ENCODE results near the gene CNFN. TPM values are rescaled to one million over a fixed set of nuclear protein-coding genes. Genes with fewer than 3 reads are reported as not detected.

Gene CNFN
- polyA plus RNA-seq (ENCODE audit: low read depth in 6 of 6), result 10 to 100 TPM; 24.1 to 53.3 (median 37.7) TPM

GRCh38 chr19:42389899-42390298 lies at the start of gene CNFN:
TSS of gene CNFN (minus strand) at chr19:42390297. CDS start at chr19:42389037, 1,260 bp downstream.
- DNase-seq (no peak), ATAC-seq (ENCODE audit: low read depth in 2 of 2) (no peak)
- H3K4me1 Mint-ChIP-seq, result peaks cover 6 to 9% (median 8%) of the 10 kb centered on the region in 3 donors
- H3K27me3 Mint-ChIP-seq, result peaks cover 14 to 50% (median 38%) of the 10 kb centered on the region in 3 donors
- H3K27ac Mint-ChIP-seq, result peak within 1 kb of the TSS in 3 of 6 donors; percentile 12 to 33 (median 20)
- H3K4me3 Mint-ChIP-seq, result peak within 1 kb of the TSS in 1 of 8 donors; percentile 22
- H3K36me3 Mint-ChIP-seq, result peaks cover 0 to 6% of the 10 kb centered on the region in 2 donors
- H3K9me3 Mint-ChIP-seq, result peaks cover 0 to 2% (median 0%) of the 10 kb centered on the region in 7 donors

GRCh38 chr19:42436006-42436405 lies 45.9 kb upstream of the CNFN start:
- peaks cover 5 to 11% (median 9%) of the 10 kb centered on the region in 3 donors for H3K4me1 Mint-ChIP-seq
- DNase-seq (no peak), ATAC-seq (ENCODE audit: low read depth in 2 of 2) (no peak)
- no peaks in the 10 kb centered on the region for H3K9me3 Mint-ChIP-seq
- H3K27me3 Mint-ChIP-seq, result peaks cover 5 to 11% (median 6%) of the 10 kb centered on the region in 3 donors
- H3K27ac Mint-ChIP-seq, result no peak overlapping the region
- H3K4me3 Mint-ChIP-seq, result no peak overlapping the region
- no peaks in the 10 kb centered on the region for H3K36me3 Mint-ChIP-seq

- DNase-seq, result no peak
- peaks cover 0 to 4% (median 3%) of the 10 kb centered on the region in 3 donors for H3K27me3 Mint-ChIP-seq
- no peaks in the 10 kb centered on the region for H3K36me3 Mint-ChIP-seq
- no peak for ATAC-seq (ENCODE audit: low read depth in 2 of 2)
- H3K9me3 Mint-ChIP-seq, result no peaks in the 10 kb centered on the region
- H3K4me3 Mint-ChIP-seq, result no peak overlapping the region
- H3K27ac Mint-ChIP-seq, result no peak overlapping the region
- H3K4me1 Mint-ChIP-seq, result peaks cover 5 to 7% (median 5%) of the 10 kb centered on the region in 3 donors
These were observed 45.2 kb upstream of the CNFN start for GRCh38 chr19:42435316-42435715.

- H3K4me3 Mint-ChIP-seq, result no peak overlapping the region
- DNase-seq (peak; percentile 39), ATAC-seq (ENCODE audit: low read depth in 2 of 2) (peak; percentile 52 to 64)
- H3K27ac Mint-ChIP-seq, result peak overlapping the region in 1 of 6 donors; percentile 50
- H3K36me3 Mint-ChIP-seq, result no peaks in the 10 kb centered on the region
- peaks cover 0 to 4% (median 3%) of the 10 kb centered on the region in 3 donors for H3K27me3 Mint-ChIP-seq
- no peaks in the 10 kb centered on the region for H3K9me3 Mint-ChIP-seq
- peaks cover 3 to 6% (median 5%) of the 10 kb centered on the region in 3 donors for H3K4me1 Mint-ChIP-seq
These were observed 43.6 kb upstream of the CNFN start for GRCh38 chr19:42433503-42434260.

- ATAC-seq (ENCODE audit: low read depth in 2 of 2) (no peak), DNase-seq (no peak)
- Mint-ChIP-seq H3K36me3 (no peaks in the 10 kb centered on the region), H3K4me3 (no peak overlapping the region), H3K4me1 (peaks cover 0 to 5% (median 0%) of the 10 kb centered on the region in 3 donors), H3K27ac (no peak overlapping the region), H3K9me3 (no peaks in the 10 kb centered on the region), H3K27me3 (peaks cover 0 to 4% (median 3%) of the 10 kb centered on the region in 3 donors)
These were observed 41.4 kb upstream of the CNFN start for GRCh38 chr19:42431486-42431885.

- Mint-ChIP-seq H3K4me1 (peaks cover 7 to 17% (median 8%) of the 10 kb centered on the region in 3 donors), H3K27ac (peak overlapping the region in 1 of 6 donors; percentile 38), H3K36me3 (no peaks in the 10 kb centered on the region), H3K27me3 (peaks cover 0 to 4% (median 3%) of the 10 kb centered on the region in 3 donors), H3K9me3 (no peaks in the 10 kb centered on the region), H3K4me3 (no peak overlapping the region)
- no peak for ATAC-seq (ENCODE audit: low read depth in 2 of 2)
- no peak for DNase-seq
These were observed 38.6 kb upstream of the CNFN start for GRCh38 chr19:42428676-42429075.

GRCh38 chr19:42427313-42427712 lies 37.2 kb upstream of the CNFN start, which contains the start of gene LIPE:
TSS of gene LIPE (minus strand) at chr19:42427388. CDS start at chr19:42427149, 239 bp downstream.
- no peaks in the 10 kb centered on the region for H3K36me3 Mint-ChIP-seq
- peaks cover 15 to 27% (median 15%) of the 10 kb centered on the region in 3 donors for H3K4me1 Mint-ChIP-seq
- no peaks in the 10 kb centered on the region for H3K27me3 Mint-ChIP-seq
- DNase-seq (no peak), ATAC-seq (ENCODE audit: low read depth in 2 of 2) (no peak)
- H3K4me3 Mint-ChIP-seq, result peak within 1 kb of the TSS in 3 of 8 donors; percentile 25 to 73 (median 65)
- H3K27ac Mint-ChIP-seq, result peak within 1 kb of the TSS in 3 of 6 donors; percentile 39 to 70 (median 44)
- H3K9me3 Mint-ChIP-seq, result no peaks in the 10 kb centered on the region

GRCh38 chr19:42426643-42427042 lies 36.5 kb upstream of the CNFN start:
- Mint-ChIP-seq H3K9me3 (no peaks in the 10 kb centered on the region), H3K27me3 (no peaks in the 10 kb centered on the region), H3K4me1 (peaks cover 20 to 33% (median 22%) of the 10 kb centered on the region in 3 donors), H3K36me3 (no peaks in the 10 kb centered on the region), H3K4me3 (peak overlapping the region in 1 of 8 donors; percentile 73), H3K27ac (no peak overlapping the region)
- ATAC-seq (ENCODE audit: low read depth in 2 of 2) (no peak), DNase-seq (no peak)

GRCh38 chr19:42424712-42425131 lies 34.6 kb upstream of the CNFN start:
- H3K27ac Mint-ChIP-seq, result peak overlapping the region in 1 of 6 donors; percentile 72
- peaks cover 0 to 7% of the 10 kb centered on the region in 2 donors for H3K36me3 Mint-ChIP-seq
- no peaks in the 10 kb centered on the region for H3K27me3 Mint-ChIP-seq
- ATAC-seq (ENCODE audit: low read depth in 2 of 2) (no peak), DNase-seq (no peak)
- peak overlapping the region; percentile 60 to 100 (median 98) for H3K4me3 Mint-ChIP-seq
- peaks cover 37 to 52% (median 41%) of the 10 kb centered on the region in 3 donors for H3K4me1 Mint-ChIP-seq
- H3K9me3 Mint-ChIP-seq, result no peaks in the 10 kb centered on the region

GRCh38 chr19:42424345-42424707 lies 34.2 kb upstream of the CNFN start:
- Mint-ChIP-seq H3K27me3 (no peaks in the 10 kb centered on the region), H3K27ac (peak overlapping the region in 3 of 6 donors; percentile 53 to 94 (median 92)), H3K4me1 (peaks cover 39 to 54% (median 44%) of the 10 kb centered on the region in 3 donors), H3K4me3 (peak overlapping the region; percentile 96 to 100 (median 98)), H3K9me3 (no peaks in the 10 kb centered on the region), H3K36me3 (peaks cover 0 to 7% of the 10 kb centered on the region in 2 donors)
- ATAC-seq (ENCODE audit: low read depth in 2 of 2), result no peak
- DNase-seq, result no peak

- ATAC-seq (ENCODE audit: low read depth in 2 of 2) (peak; percentile 81 to 86), DNase-seq (peak; percentile 94)
- peak overlapping the region; percentile 53 to 99 (median 96) for H3K27ac Mint-ChIP-seq
- peaks cover 0 to 7% of the 10 kb centered on the region in 2 donors for H3K36me3 Mint-ChIP-seq
- no peaks in the 10 kb centered on the region for H3K27me3 Mint-ChIP-seq
- H3K4me3 Mint-ChIP-seq, result peak overlapping the region; percentile 96 to 100 (median 98)
- H3K9me3 Mint-ChIP-seq, result no peaks in the 10 kb centered on the region
- H3K4me1 Mint-ChIP-seq, result peaks cover 41 to 60% (median 44%) of the 10 kb centered on the region in 3 donors
These were observed 33.6 kb upstream of the CNFN start for GRCh38 chr19:42423462-42424344.

- no peaks in the 10 kb centered on the region for H3K9me3 Mint-ChIP-seq
- ATAC-seq (ENCODE audit: low read depth in 2 of 2), result peak; percentile 66 to 68
- H3K27me3 Mint-ChIP-seq, result no peaks in the 10 kb centered on the region
- peak overlapping the region; percentile 92 to 99 (median 96) for H3K27ac Mint-ChIP-seq
- DNase-seq, result peak; percentile 66
- H3K4me1 Mint-ChIP-seq, result peaks cover 41 to 62% (median 44%) of the 10 kb centered on the region in 3 donors
- peak overlapping the region; percentile 96 to 100 (median 98) for H3K4me3 Mint-ChIP-seq
- H3K36me3 Mint-ChIP-seq, result peaks cover 0 to 7% of the 10 kb centered on the region in 2 donors
These were observed 32.9 kb upstream of the CNFN start for GRCh38 chr19:42422901-42423461.

Data from naive B cell (primary cell).